HepG2 (cell line): ENCODE results near the gene ROM1. TPM values are rescaled to one million over a fixed set of nuclear protein-coding genes. Genes with fewer than 3 reads are reported as not detected.

Source experiments
- CCAR2 ChIP-seq: fragments of 200-400 bp; formaldehyde crosslinking; optimal IDR thresholded peaks from 2 replicates; pipeline ENCODE3; 2018; ENCODE audit warnings: low read depth, mild to moderate bottlenecking, low read length, moderate library complexity
- CHD4 ChIP-seq: fragments of 200-600 bp; sonication (generic); IDR thresholded peaks from 2 replicates; pipeline ENCODE4 v1.7.0; 2017; ENCODE audit warnings: mild to moderate bottlenecking, low read length, borderline replicate concordance
- EP300 ChIP-seq, 3 experiments: sonication (generic) in 1 of 3; formaldehyde crosslinking in 1 of 3; IDR thresholded peaks; 2 replicates each; pipeline versions ENCODE4 v1.5.1 to v1.6.1; 2011 to 2020; ENCODE audit warnings: low read depth in 2 of 3, low read length in 2 of 3, borderline replicate concordance in 1 of 3, improper control_type of control experiment in 1 of 3, mild to moderate bottlenecking in 1 of 3, missing genetic modification reagents in 1 of 3, moderate library complexity in 1 of 3
- GATAD2A ChIP-seq: IDR thresholded peaks from 2 replicates; pipeline ENCODE4 v1.6.1; 2016
- HDAC1 ChIP-seq: sonication (generic); formaldehyde crosslinking; IDR thresholded peaks from 2 replicates; pipeline ENCODE4 v1.5.1; 2020; ENCODE audit warnings: mild to moderate bottlenecking, missing genetic modification reagents
- NR2F2 ChIP-seq: IDR thresholded peaks from 2 replicates; pipeline ENCODE4 v1.6.1; 2012; ENCODE audit warnings: low read depth, inconsistent platforms, borderline replicate concordance
- RFXANK ChIP-seq: IDR thresholded peaks from 2 replicates; pipeline ENCODE4 v1.6.1; 2016
- RXRB ChIP-seq: IDR thresholded peaks from 2 replicates; pipeline ENCODE4 v1.6.1; 2016; ENCODE audit warnings: borderline replicate concordance, missing genetic modification reagents, missing compliant biosample characterization
- ZNF550 ChIP-seq: sonication (generic); formaldehyde crosslinking; IDR thresholded peaks from 2 replicates; pipeline ENCODE4 v1.4.0; 2020; ENCODE audit warnings: mild to moderate bottlenecking, missing genetic modification reagents, borderline replicate concordance
- ZNF678 ChIP-seq: sonication (generic); formaldehyde crosslinking; IDR thresholded peaks from 2 replicates; pipeline ENCODE4 v1.4.0; 2020; ENCODE audit warnings: mild to moderate bottlenecking, missing genetic modification reagents
- ZNF775 ChIP-seq: sonication (generic); formaldehyde crosslinking; IDR thresholded peaks from 2 replicates; pipeline ENCODE4 v1.4.0; 2020; ENCODE audit warnings: missing genetic modification reagents, mild to moderate bottlenecking, moderate library complexity, borderline replicate concordance
- ZSCAN21 ChIP-seq: sonication (generic); formaldehyde crosslinking; IDR thresholded peaks from 2 replicates; pipeline ENCODE4 v1.8.0; 2022; ENCODE audit warnings: mild to moderate bottlenecking, missing genetic modification reagents, moderate library complexity, borderline replicate concordance
- polyA plus RNA-seq, 8 experiments: library from polyadenylated mRNA; depleted of rRNA in 3 of 8; stranded (reverse) in 7 of 8; unstranded in 1 of 8; fragments of >200 nt; fragmentation: Illumina TruSeq in 4 of 8; extraction: Trizol in 4 of 8; gene quantifications; 2 replicates each; pipeline versions ENCODE4 v1.2.1 to v1.2.3, GENCODE V29; 2011 to 2016; ENCODE audit warnings: low read depth in 4 of 8, missing spikeins in 1 of 8, mixed read lengths in 1 of 8; ENCODE audit not compliant: insufficient read depth in 1 of 8
- total RNA-seq, 5 experiments: library from RNA; depleted of rRNA; stranded (reverse); fragments of >200 nt; fragmentation: Illumina TruSeq; extraction: Trizol; gene quantifications; 2 replicates each; pipeline ENCODE4 v1.2.3, GENCODE V29; 2016; ENCODE audit warnings: low read depth in 1 of 5
- TF ChIP-seq, protein P1 (sequence below): sonication (generic); formaldehyde crosslinking; IDR thresholded peaks from 2 replicates; pipeline ENCODE4 v1.8.1; 2022; ENCODE audit warnings: low read depth, mild to moderate bottlenecking, missing genetic modification reagents
- TF ChIP-seq, protein P2 (sequence below): sonication (generic); formaldehyde crosslinking; IDR thresholded peaks from 2 replicates; pipeline ENCODE4 v1.4.0; 2020; ENCODE audit warnings: missing genetic modification reagents
- TF ChIP-seq, protein P3 (sequence below): sonication (generic); formaldehyde crosslinking; IDR thresholded peaks from 2 replicates; pipeline ENCODE4 v1.8.0; 2022; ENCODE audit warnings: mild to moderate bottlenecking, missing genetic modification reagents, borderline replicate concordance
- TF ChIP-seq, protein P4 (sequence below): sonication (generic); formaldehyde crosslinking; IDR thresholded peaks from 2 replicates; pipeline ENCODE4 v1.5.0; 2020; ENCODE audit warnings: missing genetic modification reagents
- TF ChIP-seq, protein P5 (sequence below): sonication (generic); formaldehyde crosslinking; IDR thresholded peaks from 2 replicates; pipeline ENCODE4 v1.5.1; 2020; ENCODE audit warnings: missing genetic modification reagents, mild to moderate bottlenecking, borderline replicate concordance

ROM1 gene
- total and polyA plus RNA-seq, 2 of the 13 experiments (the other 11 are each of a cell fraction or from before 2014, with no cell fraction given): 1.2 to 2.4 TPM

DNA sequence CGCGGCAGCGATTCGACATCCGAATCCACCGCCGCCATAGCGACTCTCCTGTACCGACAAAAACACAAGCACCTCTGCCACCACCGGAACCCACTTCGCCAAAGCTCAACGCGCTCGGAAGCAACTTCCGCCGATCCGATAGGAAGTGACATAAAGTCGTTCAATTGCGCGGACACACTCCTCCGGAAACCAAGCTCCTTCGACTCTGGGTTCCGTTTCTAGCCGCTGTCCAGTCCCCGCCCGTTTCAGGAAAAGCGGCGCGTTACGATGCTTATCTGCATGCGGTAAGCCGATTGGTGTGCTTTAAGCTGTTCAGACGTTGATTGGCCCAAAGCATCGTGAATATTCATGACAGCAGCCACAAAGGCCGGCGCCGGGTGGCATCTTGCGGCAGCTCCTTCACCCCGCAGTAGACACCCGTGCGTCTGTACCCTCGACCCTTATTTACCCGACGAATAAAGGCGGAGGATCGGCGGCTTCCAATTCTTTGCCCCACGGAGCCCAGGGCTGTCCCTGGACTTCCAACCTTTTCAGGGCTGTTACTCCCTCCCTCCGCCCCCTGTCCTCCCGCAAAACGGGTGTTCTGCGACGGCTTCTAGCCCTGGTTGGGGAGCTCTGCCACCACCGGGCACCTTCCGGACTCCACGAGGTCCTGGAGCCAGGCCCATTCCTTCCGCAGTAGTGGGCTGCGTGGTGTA, 21.5 kb upstream of the ROM1 start, which contains the start of gene TUT1 (continued):
- TF ChIP-seq, protein P1, sequence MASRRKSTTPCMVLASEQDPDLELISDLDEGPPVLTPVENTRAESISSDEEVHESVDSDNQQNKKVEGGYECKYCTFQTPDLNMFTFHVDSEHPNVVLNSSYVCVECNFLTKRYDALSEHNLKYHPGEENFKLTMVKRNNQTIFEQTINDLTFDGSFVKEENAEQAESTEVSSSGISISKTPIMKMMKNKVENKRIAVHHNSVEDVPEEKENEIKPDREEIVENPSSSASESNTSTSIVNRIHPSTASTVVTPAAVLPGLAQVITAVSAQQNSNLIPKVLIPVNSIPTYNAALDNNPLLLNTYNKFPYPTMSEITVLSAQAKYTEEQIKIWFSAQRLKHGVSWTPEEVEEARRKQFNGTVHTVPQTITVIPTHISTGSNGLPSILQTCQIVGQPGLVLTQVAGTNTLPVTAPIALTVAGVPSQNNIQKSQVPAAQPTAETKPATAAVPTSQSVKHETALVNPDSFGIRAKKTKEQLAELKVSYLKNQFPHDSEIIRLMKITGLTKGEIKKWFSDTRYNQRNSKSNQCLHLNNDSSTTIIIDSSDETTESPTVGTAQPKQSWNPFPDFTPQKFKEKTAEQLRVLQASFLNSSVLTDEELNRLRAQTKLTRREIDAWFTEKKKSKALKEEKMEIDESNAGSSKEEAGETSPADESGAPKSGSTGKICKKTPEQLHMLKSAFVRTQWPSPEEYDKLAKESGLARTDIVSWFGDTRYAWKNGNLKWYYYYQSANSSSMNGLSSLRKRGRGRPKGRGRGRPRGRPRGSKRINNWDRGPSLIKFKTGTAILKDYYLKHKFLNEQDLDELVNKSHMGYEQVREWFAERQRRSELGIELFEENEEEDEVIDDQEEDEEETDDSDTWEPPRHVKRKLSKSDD (CRISPR knock-in tag): peak; percentile 89; the same call in 1 of the 2 replicates
- TF ChIP-seq, protein P2, sequence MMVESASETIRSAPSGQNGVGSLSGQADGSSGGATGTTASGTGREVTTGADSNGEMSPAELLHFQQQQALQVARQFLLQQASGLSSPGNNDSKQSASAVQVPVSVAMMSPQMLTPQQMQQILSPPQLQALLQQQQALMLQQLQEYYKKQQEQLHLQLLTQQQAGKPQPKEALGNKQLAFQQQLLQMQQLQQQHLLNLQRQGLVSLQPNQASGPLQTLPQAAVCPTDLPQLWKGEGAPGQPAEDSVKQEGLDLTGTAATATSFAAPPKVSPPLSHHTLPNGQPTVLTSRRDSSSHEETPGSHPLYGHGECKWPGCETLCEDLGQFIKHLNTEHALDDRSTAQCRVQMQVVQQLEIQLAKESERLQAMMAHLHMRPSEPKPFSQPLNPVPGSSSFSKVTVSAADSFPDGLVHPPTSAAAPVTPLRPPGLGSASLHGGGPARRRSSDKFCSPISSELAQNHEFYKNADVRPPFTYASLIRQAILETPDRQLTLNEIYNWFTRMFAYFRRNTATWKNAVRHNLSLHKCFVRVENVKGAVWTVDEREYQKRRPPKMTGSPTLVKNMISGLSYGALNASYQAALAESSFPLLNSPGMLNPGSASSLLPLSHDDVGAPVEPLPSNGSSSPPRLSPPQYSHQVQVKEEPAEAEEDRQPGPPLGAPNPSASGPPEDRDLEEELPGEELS: peak; percentile 77
- TF ChIP-seq CHD4 (peak; percentile 52; the same call in 1 of the 2 replicates), NR2F2 (peak; percentile 33; the same call in 1 of the 2 replicates), RXRB (CRISPR knock-in tag) (peak; percentile 80; the same call in 1 of the 2 replicates), ZSCAN21 (CRISPR knock-in tag) (peak; percentile 80; the same call in 1 of the 2 replicates), ZNF775 (CRISPR knock-in tag) (0 out of 2 replicates have a peak, but pooled peaks have one; percentile 23), GATAD2A (CRISPR knock-in tag) (peak; percentile 82), ZNF550 (no peak), ZNF678 (CRISPR knock-in tag) (no peak), HDAC1 (CRISPR knock-in tag) (peak; percentile 92), CCAR2 (peak; percentile 90), EP300 (IDR thresholded peaks at IDR 0.05; ENCODE audit: low read depth in 2 of 2, low read length in 2 of 2) (peak in 1 of 2 experiments; percentile 60; a peak in 1 of 4 replicates), EP300 (CRISPR knock-in tag; IDR thresholded peaks at IDR 0.05; ENCODE audit: borderline replicate concordance) (no peak), RFXANK (CRISPR knock-in tag) (peak; percentile 73; the same call in 1 of the 2 replicates)
- TF ChIP-seq, protein P3, sequence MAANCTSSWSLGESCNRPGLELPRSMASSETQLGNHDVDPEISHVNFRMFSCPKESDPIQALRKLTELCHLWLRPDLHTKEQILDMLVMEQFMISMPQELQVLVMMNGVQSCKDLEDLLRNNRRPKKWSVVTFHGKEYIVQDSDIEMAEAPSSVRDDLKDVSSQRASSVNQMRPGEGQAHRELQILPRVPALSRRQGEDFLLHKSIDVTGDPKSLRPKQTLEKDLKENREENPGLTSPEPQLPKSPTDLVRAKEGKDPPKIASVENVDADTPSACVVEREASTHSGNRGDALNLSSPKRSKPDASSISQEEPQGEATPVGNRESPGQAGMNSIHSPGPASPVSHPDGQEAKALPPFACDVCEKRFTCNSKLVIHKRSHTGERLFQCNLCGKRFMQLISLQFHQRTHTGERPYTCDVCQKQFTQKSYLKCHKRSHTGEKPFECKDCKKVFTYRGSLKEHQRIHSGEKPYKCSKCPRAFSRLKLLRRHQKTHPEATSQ (CRISPR knock-in tag): 0 out of 2 replicates have a peak, but pooled peaks have one; percentile 72
- TF ChIP-seq, protein P4, sequence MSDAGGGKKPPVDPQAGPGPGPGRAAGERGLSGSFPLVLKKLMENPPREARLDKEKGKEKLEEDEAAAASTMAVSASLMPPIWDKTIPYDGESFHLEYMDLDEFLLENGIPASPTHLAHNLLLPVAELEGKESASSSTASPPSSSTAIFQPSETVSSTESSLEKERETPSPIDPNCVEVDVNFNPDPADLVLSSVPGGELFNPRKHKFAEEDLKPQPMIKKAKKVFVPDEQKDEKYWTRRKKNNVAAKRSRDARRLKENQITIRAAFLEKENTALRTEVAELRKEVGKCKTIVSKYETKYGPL (CRISPR knock-in tag): 0 out of 2 replicates have a peak, but pooled peaks have one; percentile 60
- TF ChIP-seq, protein P5, sequence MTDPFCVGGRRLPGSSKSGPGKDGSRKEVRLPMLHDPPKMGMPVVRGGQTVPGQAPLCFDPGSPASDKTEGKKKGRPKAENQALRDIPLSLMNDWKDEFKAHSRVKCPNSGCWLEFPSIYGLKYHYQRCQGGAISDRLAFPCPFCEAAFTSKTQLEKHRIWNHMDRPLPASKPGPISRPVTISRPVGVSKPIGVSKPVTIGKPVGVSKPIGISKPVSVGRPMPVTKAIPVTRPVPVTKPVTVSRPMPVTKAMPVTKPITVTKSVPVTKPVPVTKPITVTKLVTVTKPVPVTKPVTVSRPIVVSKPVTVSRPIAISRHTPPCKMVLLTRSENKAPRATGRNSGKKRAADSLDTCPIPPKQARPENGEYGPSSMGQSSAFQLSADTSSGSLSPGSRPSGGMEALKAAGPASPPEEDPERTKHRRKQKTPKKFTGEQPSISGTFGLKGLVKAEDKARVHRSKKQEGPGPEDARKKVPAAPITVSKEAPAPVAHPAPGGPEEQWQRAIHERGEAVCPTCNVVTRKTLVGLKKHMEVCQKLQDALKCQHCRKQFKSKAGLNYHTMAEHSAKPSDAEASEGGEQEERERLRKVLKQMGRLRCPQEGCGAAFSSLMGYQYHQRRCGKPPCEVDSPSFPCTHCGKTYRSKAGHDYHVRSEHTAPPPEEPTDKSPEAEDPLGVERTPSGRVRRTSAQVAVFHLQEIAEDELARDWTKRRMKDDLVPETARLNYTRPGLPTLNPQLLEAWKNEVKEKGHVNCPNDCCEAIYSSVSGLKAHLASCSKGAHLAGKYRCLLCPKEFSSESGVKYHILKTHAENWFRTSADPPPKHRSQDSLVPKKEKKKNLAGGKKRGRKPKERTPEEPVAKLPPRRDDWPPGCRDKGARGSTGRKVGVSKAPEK (CRISPR knock-in tag): no peak
